ENCODE results near the gene BCLAF1.
A peak's percentile ranks its signal among the peaks of the same experiment; 100 is the strongest.

Gene BCLAF1

DNA sequence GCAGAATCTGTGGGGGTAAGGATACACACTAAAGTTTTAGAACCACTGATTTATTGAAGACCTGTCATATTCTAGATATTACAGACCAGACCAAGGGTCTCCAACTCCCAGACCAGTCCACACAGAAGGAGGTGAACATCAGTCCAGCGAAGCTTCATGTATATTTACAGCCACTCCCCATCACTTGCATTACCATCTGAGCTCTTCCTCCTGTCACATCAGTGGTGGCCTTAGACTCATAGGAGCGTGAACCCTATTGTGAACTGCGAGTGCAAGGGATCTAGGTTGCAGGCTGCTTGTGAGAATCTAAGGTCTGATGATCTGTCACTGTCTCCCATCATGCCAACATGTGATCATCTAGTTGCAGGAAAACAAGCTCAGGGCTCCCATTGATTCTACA, 5.0 kb upstream of the BCLAF1 start:
- DNase-seq (no peak), ATAC-seq (ENCODE audit: insufficient read depth, low read depth) (no peak)
- Histone ChIP-seq H4K20me1 (ENCODE audit: insufficient read depth, low read length) (no peaks in the 10 kb centered on the region), H3K36me3 (ENCODE audit: insufficient read depth, low read length) (no peaks in the 10 kb centered on the region), H3K27me3 (ENCODE audit: insufficient read depth, low read length, poor library complexity) (no peaks in the 10 kb centered on the region), H3K4me3 (ENCODE audit: low read depth in 1 of 2, low read length in 2 of 2) (no peak overlapping the region), H3K9me3 (ENCODE audit: insufficient read depth, low read length, severe bottlenecking) (no peaks in the 10 kb centered on the region), H2AFZ (ENCODE audit: low read depth, low read length) (no peak overlapping the region), H3K79me2 (ENCODE audit: insufficient read depth, low read length) (peaks cover 10% of the 10 kb centered on the region; the same call in 1 of the 2 replicates), H3K4me1 (ENCODE audit: insufficient read depth, low read length) (peaks cover 15% of the 10 kb centered on the region), H3K27ac (ENCODE audit: low read length) (no peak overlapping the region), H3K4me2 (ENCODE audit: insufficient read depth, low read length) (no peak overlapping the region), H3K9ac (ENCODE audit: low read depth, low read length) (no peak overlapping the region)
- TF ChIP-seq EZH2 (IDR thresholded peaks at IDR 0.05; ENCODE audit: borderline replicate concordance, low read depth, low read length, severe bottlenecking): no peak
- TF ChIP-seq, protein P1, sequence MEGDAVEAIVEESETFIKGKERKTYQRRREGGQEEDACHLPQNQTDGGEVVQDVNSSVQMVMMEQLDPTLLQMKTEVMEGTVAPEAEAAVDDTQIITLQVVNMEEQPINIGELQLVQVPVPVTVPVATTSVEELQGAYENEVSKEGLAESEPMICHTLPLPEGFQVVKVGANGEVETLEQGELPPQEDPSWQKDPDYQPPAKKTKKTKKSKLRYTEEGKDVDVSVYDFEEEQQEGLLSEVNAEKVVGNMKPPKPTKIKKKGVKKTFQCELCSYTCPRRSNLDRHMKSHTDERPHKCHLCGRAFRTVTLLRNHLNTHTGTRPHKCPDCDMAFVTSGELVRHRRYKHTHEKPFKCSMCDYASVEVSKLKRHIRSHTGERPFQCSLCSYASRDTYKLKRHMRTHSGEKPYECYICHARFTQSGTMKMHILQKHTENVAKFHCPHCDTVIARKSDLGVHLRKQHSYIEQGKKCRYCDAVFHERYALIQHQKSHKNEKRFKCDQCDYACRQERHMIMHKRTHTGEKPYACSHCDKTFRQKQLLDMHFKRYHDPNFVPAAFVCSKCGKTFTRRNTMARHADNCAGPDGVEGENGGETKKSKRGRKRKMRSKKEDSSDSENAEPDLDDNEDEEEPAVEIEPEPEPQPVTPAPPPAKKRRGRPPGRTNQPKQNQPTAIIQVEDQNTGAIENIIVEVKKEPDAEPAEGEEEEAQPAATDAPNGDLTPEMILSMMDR (IDR thresholded peaks at IDR 0.05; ENCODE audit: borderline replicate concordance, extremely low read depth, low read length, poor library complexity, severe bottlenecking): no peak

- DNase-seq (peak; percentile 83), ATAC-seq (ENCODE audit: insufficient read depth, low read depth) (peak; percentile 64)
- H4K20me1 ChIP-seq (ENCODE audit: insufficient read depth, low read length): peaks cover 36% of the 10 kb centered on the region
- H3K79me2 ChIP-seq (ENCODE audit: insufficient read depth, low read length): peaks cover 51% of the 10 kb centered on the region
- H3K4me3 ChIP-seq (ENCODE audit: low read depth in 1 of 2, low read length in 2 of 2): peak overlapping the region; percentile 40 to 85; a peak in 3 of 4 replicates
- H3K4me2 ChIP-seq (ENCODE audit: insufficient read depth, low read length): peak overlapping the region; percentile 75
- H3K27ac ChIP-seq (ENCODE audit: low read length): peak overlapping the region; percentile 94
- H3K27me3 ChIP-seq (ENCODE audit: insufficient read depth, low read length, poor library complexity): no peaks in the 10 kb centered on the region
- H3K9me3 ChIP-seq (ENCODE audit: insufficient read depth, low read length, severe bottlenecking): no peaks in the 10 kb centered on the region
- H3K4me1 ChIP-seq (ENCODE audit: insufficient read depth, low read length): peaks cover 46% of the 10 kb centered on the region
- H3K9ac ChIP-seq (ENCODE audit: low read depth, low read length): peak overlapping the region; percentile 91
- H2AFZ ChIP-seq (ENCODE audit: low read depth, low read length): peak overlapping the region; percentile 86
- H3K36me3 ChIP-seq (ENCODE audit: insufficient read depth, low read length): peaks cover 16% of the 10 kb centered on the region
- TF ChIP-seq, protein P1 (IDR thresholded peaks at IDR 0.05; ENCODE audit: borderline replicate concordance, extremely low read depth, low read length, poor library complexity, severe bottlenecking): no peak
- no peak for TF ChIP-seq EZH2 (IDR thresholded peaks at IDR 0.05; ENCODE audit: borderline replicate concordance, low read depth, low read length, severe bottlenecking)
These were observed 864 bp upstream of the BCLAF1 start for GRCh38 chr6:136290410-136291010.

- Histone ChIP-seq H3K27me3 (ENCODE audit: insufficient read depth, low read length, poor library complexity) (no peaks in the 10 kb centered on the region), H4K20me1 (ENCODE audit: insufficient read depth, low read length) (peaks cover 48% of the 10 kb centered on the region), H3K4me1 (ENCODE audit: insufficient read depth, low read length) (peaks cover 59% of the 10 kb centered on the region), H3K9me3 (ENCODE audit: insufficient read depth, low read length, severe bottlenecking) (no peaks in the 10 kb centered on the region), H3K79me2 (ENCODE audit: insufficient read depth, low read length) (peaks cover 63% of the 10 kb centered on the region), H2AFZ (ENCODE audit: low read depth, low read length) (peak overlapping the region; percentile 78), H3K4me3 (ENCODE audit: low read depth in 1 of 2, low read length in 2 of 2) (peak overlapping the region; percentile 78 to 85), H3K9ac (ENCODE audit: low read depth, low read length) (peak overlapping the region; percentile 91), H3K4me2 (ENCODE audit: insufficient read depth, low read length) (peak overlapping the region; percentile 70), H3K36me3 (ENCODE audit: insufficient read depth, low read length) (peaks cover 16% of the 10 kb centered on the region), H3K27ac (ENCODE audit: low read length) (peak overlapping the region; percentile 98)
- DNase-seq (peak; percentile 92), ATAC-seq (ENCODE audit: insufficient read depth, low read depth) (peak; percentile 56)
- TF ChIP-seq, protein P1 (IDR thresholded peaks at IDR 0.05; ENCODE audit: borderline replicate concordance, extremely low read depth, low read length, poor library complexity, severe bottlenecking): no peak
- TF ChIP-seq EZH2 (IDR thresholded peaks at IDR 0.05; ENCODE audit: borderline replicate concordance, low read depth, low read length, severe bottlenecking): no peak
These were observed 393 bp downstream of the BCLAF1 start for GRCh38 chr6:136289327-136289578.

All from DND-41 (cell line).